T1000 (cell line): ENCODE data around the gene SMIM23.

ENCODE experiments used
- DNase-seq: peaks from one replicate; lab custom pipeline; 2025; ENCODE audit warnings: mixed read lengths; lab: John Stamatoyannopoulos, UW

The SMIM23 gene

DNA sequence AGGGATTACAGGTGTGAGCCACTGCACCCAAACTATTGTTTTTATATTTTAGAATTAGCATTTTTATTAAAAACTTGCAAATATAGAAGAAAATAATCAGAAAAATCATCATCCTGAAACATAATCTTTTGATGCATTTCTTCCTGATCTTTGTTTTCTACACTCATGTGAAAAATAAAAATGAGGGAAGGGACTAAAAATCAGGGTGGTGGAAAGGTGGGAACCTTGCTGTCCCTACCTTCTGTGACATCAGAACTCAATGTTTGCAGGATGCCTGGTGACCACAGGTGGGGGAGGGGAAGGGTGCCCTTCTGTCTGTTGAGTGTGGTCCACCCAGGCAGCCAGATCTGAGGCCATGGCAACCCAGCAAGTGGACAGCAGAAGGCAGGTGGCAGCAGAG is at the start of gene SMIM23:
SMIM23 (plus strand) TSS at position 301 of the 400 bp plus-strand sequence; CDS start at position 356, 55 bp downstream.
- DNase-seq = no peak

- DNase-seq = no peak
Observed at GRCh38 chr5:171736976-171737891, 48.4 kb upstream of the SMIM23 start.

- DNase-seq = no peak
Observed at GRCh38 chr5:171738501-171738900, 47.1 kb upstream of the SMIM23 start.

GRCh38 chr5:171739271-171739670 is 46.3 kb upstream of the SMIM23 start:
- DNase-seq = no peak

DNA sequence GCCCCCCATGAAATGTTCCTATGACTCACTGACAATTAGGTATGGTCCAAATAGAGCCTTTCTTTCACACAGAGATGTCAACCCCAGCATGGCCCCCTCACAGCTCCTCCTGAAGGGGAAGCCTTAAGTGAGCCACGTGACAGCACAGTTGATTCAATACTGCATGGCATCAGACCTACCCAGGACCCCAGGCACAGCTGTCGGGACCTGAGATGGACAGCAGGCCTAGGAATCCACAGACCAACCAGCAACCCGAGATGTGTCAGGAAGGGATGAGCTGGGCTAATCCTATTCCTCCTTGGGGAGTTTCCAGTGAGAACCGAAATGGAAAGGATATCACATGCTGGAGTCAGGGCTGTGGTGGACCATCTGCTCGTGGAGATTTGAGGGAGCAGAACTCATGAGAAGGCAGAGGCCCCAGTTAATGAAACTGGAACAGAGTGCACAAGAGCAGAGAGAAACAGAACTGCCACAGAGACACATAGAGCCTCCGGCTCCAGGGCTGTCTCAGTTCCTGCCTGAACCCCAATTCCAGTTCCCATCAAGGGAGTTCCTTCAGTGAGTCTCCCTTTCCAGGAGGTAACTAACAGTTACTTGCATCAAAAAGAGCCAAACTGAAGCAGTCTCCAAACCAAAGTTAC is 42.1 kb upstream of the SMIM23 start:
- DNase-seq = no peak

GRCh38 chr5:171744264-171744663 is 41.4 kb upstream of the SMIM23 start:
- DNase-seq = no peak

GRCh38 chr5:171744882-171745281 is 40.7 kb upstream of the SMIM23 start:
- DNase-seq = no peak

- DNase-seq = no peak
Observed at GRCh38 chr5:171745602-171746001, 40.0 kb upstream of the SMIM23 start.

- DNase-seq = no peak
Observed at GRCh38 chr5:171747061-171747859, 38.4 kb upstream of the SMIM23 start.

DNA sequence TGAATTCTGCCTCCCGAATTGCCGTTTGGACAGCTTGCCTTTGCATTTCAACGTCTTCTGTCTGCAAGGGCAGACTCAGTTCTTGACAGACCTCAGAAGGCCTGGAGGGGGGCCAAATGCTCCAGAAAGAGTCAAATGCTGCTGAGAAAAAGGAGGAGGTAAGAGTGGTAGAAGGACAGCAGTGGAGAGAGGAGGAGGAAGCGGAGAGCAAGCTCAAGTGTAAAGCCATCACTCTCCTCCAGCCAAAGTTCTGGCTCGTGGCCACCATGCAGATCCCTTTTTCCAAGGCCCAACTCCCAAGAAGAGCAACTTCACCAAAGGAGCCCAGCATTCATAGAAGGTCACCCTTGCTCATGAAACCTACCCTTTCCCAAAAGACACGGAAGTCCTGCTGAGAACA is 36.9 kb upstream of the SMIM23 start:
- no peak for DNase-seq

DNA sequence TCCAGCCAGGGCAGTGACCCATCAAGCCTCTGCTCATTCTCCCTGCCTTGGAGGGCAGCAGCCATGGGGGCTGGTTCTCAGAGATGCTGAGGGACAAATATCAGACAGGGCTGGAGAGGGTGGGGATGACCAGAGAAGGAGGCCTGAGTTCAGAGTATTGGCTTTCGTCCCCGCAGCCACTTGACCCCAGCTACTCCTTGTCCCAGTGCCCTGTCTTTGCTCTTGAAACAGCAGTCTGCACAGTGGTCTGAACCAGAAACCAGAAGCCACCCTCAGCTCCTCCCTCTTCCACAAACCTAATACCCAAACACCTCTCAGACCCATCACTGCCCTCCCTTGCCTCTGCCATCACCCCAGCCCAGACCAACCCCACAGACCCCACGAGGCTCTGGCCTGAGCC is 36.3 kb upstream of the SMIM23 start:
- DNase-seq = no peak

GRCh38 chr5:171750311-171750788 is 35.3 kb upstream of the SMIM23 start:
- no peak for DNase-seq

- DNase-seq = no peak
Observed at GRCh38 chr5:171755354-171755821, 30.2 kb upstream of the SMIM23 start.

DNA sequence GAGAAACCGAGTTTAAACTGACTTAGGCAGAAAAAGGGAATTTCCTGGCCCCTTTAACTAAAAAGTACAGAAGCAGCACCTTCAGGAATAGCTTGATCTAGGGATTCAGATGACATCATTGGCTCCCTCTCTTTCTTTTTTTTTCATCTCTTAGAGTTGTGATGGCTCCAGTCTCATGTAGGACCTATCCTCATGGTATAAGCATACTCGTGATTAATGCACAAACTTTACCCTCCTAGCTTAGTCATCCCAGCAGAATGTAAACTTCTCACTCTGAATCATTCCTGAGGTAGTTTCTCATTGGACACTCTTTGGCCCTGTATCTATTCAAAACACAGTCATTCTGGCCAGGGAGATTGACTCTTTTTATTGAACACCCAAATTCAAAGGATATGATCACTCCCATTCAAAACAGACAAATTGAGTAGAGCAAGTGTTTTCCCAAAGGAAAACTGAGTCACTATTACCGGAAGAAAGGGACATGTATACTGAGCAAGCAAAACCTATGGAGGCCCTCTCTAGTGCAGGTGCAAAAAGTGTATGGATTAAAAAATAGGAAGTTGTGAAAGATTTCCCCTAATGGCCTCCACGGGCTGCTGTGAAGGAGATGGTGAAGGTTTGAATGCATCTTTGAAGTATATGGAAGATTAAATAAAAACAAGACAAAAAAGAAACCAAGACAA is 27.6 kb upstream of the SMIM23 start:
- DNase-seq = peak; percentile 6

GRCh38 chr5:171759777-171760176 is 25.8 kb upstream of the SMIM23 start:
- no peak for DNase-seq

GRCh38 chr5:171762021-171762608 is 23.5 kb upstream of the SMIM23 start:
- no peak for DNase-seq

DNA sequence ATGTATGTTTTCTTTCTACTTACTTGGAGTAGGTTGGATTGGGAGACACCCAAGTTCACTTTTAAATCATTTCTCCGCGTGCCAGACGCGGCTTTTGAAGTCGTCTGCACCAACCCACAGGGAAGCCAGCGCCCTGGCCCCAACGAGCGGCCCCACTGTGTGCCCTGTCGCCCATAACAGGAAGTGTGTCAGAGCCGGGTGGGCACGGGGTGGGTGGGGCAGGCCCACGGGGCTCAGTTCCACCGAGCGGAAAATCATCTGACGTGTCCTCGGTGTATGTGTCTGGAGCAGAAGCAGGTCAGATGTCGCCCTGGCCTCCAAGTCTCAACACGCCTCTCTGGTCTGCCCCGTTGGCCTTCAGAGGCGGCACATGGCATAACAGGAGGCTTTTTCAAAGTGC is 22.7 kb upstream of the SMIM23 start:
- DNase-seq = no peak

DNA sequence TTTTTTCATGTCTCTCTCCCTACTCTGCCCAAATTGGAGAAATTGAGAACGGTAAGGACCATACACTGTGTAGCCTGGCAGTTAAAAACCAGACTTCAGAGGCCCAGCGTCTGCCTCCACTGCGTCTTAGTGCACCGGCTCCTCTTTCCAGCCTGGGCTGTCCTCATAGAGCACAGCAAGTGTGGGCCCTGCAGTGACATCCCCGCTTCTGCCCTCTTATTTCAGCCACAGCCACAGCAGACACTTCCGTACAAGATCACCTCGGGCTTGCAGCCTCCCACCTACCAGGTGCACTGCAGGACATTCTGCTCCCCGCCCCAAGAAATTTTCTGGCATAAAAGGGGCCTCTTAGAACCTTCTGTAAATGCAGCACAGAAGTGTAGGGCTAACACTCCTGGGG is 21.4 kb upstream of the SMIM23 start:
- DNase-seq = no peak

DNA sequence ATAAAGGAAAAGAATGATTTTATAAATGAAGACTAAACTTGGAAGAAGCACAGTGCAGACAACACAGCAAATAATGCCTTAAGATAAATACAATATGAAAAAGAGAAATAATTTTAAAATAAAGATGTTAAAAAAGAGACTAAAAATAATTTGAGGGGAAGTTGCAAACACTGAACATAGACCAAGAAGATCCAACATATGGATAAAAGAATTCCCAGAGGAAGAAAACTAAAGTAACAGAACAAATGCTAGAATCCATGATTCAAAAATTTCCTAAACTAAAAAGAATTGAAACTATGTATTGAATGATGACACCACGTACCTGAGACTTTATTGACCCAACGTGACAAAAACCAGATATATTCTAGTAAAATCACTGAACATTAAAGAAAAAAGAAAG is 18.7 kb upstream of the SMIM23 start:
- DNase-seq = no peak

DNA sequence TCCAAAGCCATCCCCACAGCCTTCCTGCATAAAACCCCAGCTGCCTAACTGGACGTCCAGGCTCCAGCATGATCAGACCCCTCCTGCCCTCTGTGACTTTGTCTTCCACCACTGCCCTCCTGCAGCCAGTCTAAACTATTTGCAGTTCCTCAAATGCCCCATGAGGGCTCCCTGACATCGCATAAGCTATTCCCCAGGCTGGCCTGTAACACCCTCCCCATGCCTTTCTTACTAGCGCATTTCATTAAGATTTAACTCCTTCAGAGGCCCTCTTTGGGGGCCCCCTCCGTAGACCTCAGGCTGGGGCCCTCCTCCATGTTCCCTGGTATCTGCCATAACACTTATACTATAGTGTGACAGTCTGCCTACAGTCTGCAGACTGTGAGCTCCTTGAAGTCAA is 15.5 kb upstream of the SMIM23 start:
- DNase-seq = no peak

GRCh38 chr5:171771856-171772255 is 13.8 kb upstream of the SMIM23 start:
- no peak for DNase-seq
